Spleen (tissue), 11 donors: ENCODE data around the gene COL21A1. TPM values are rescaled to one million over a fixed set of nuclear protein-coding genes. Genes with fewer than 3 reads are reported as not detected.
A peak's percentile ranks its signal among the peaks of the same experiment; 100 is the strongest.

ENCODE experiments used
- DNase-seq: peaks from one replicate; pipeline ENCODE4 v3.0.0-alpha.2; 2020
- H3K27ac ChIP-seq, 8 donors: fragments of 200-600 bp; sonication (generic) in 7 of 8; 1 replicate in 4 of 8; 2 replicates in 4 of 8; pipeline versions ENCODE4 v1.5.0 to v1.8.0; 2016 to 2021; ENCODE audit warnings: inconsistent platforms in 4 of 8, mild to moderate bottlenecking in 4 of 8, moderate library complexity in 1 of 8
- H3K27me3 ChIP-seq, 7 donors: fragments of 200-600 bp; sonication (generic) in 6 of 7; replicated peaks in 1 of 7; 1 replicate in 4 of 7; 2 replicates in 3 of 7; pipeline versions ENCODE4 v1.5.0 to v1.8.0; 2016 to 2021; ENCODE audit warnings: inconsistent platforms in 3 of 7, mild to moderate bottlenecking in 1 of 7
- H3K36me3 ChIP-seq, 6 donors: fragments of 200-600 bp; sonication (generic) in 5 of 6; 1 replicate in 4 of 6; 2 replicates in 2 of 6; pipeline versions ENCODE4 v1.5.0 to v1.8.0; 2016 to 2021; ENCODE audit warnings: inconsistent platforms in 2 of 6
- H3K4me1 ChIP-seq, 6 donors: fragments of 200-600 bp; sonication (generic) in 5 of 6; 1 replicate in 3 of 6; 2 replicates in 3 of 6; pipeline versions ENCODE4 v1.5.0 to v1.8.0; 2016 to 2021; ENCODE audit warnings: inconsistent platforms in 3 of 6
- H3K4me3 ChIP-seq, 8 donors: fragments of 200-600 bp; sonication (generic) in 7 of 8; 1 replicate in 4 of 8; 2 replicates in 4 of 8; pipeline versions ENCODE4 v1.5.0 to v1.8.0; 2016 to 2021; ENCODE audit warnings: inconsistent platforms in 4 of 8, mild to moderate bottlenecking in 4 of 8, moderate library complexity in 2 of 8
- H3K9me3 ChIP-seq, 8 donors: fragments of 200-600 bp; sonication (generic) in 7 of 8; 1 replicate in 4 of 8; 2 replicates in 4 of 8; pipeline versions ENCODE4 v1.5.0 to v1.8.0; 2016 to 2021; ENCODE audit warnings: inconsistent platforms in 4 of 8
- POLR2A ChIP-seq, 3 donors: fragments of 450-650 bp; IDR thresholded peaks; one replicate each; pipeline ENCODE4 v1.5.1; 2017; ENCODE audit warnings: antibody characterized with exemption in 3 of 3, mild to moderate bottlenecking in 1 of 3
- POLR2AphosphoS5 ChIP-seq, 3 donors: sonication (generic); formaldehyde crosslinking; IDR thresholded peaks; one replicate each; pipeline ENCODE4 v1.5.1; 2017; ENCODE audit warnings: antibody characterized with exemption in 3 of 3
- WGBS, 5 donors: extraction: QIAGEN DNeasy Blood & Tissue Kit in 3 of 5; methylation state at CpG; one replicate each; pipeline versions ENCODE4 v1.1.5 to v1.1.7; 2013 to 2018; 5-methylcytosine and 5-hydroxymethylcytosine counted together
- intact Hi-C: fragments of 100-400 bp; cut with DNase I; formaldehyde crosslinking; loops from one replicate; pipeline ENCODE4 v1.15.0; 2023; ENCODE audit warnings: low total_unique reads
- polyA plus RNA-seq, 3 donors: library from polyadenylated mRNA; stranded (reverse); fragments of 200-250 nt; gene quantifications; one replicate each; pipeline ENCODE4 v1.2.1, GENCODE V29; 2013
- total RNA-seq, 7 donors: library from RNA; depleted of rRNA in 3 of 7; stranded (reverse); fragments of >200 nt in 3 of 7; fragmentation: NEBNext Ultra II Directional in 4 of 7; extraction: Animal tissue kit (Norgen Biotek cat#: 25700) in 4 of 7; gene quantifications; one replicate each; pipeline versions ENCODE4 v1.1.0 to v1.2.1, GENCODE V29; 2016 to 2021
- TF ChIP-seq, protein P1 (sequence below), 11 experiments: fragments of 200-600 bp in 7 of 11; fragments of 450-650 bp in 4 of 11; sonication (generic) in 4 of 11; IDR thresholded peaks in 8 of 11; conservative IDR thresholded peaks in 3 of 11; 1 replicate in 7 of 11; 2 replicates in 4 of 11; pipeline versions ENCODE4 v1.4.0 to v1.8.0; 2016 to 2021; ENCODE audit warnings: antibody characterized with exemption in 11 of 11, inconsistent platforms in 4 of 11, mild to moderate bottlenecking in 1 of 11
- donor health status: healthy with polysubstance abuse.
- donor health status: DM: no; HTN: no; CAD: no; lungs with moderate emphysema.
- donor health status: DM: no; HTN: no; CAD: no.
- donor health status: Bipolar disorder and iron deficiency.
- donor health status: healthy.
- donor health status: DM: no; HTN: no; CAD: no.
- donor health status: DM: yes; HTN: yes; CAD: no.

COL21A1 gene
- total and polyA plus RNA-seq, 10 donors, result 0.13 to 2.9 (median 0.60) TPM

- WGBS, 5 donors, result 40 to 72% (median 68%) methylated on average over 1 of the region's 1 CpG
- H3K36me3 ChIP-seq, result no peaks in the 10 kb centered on the region
- no peak for DNase-seq
- H3K27ac ChIP-seq, result peak overlapping the region in 3 of 8 donors; percentile 9 to 14 (median 13)
- intact Hi-C loops, result no loop called here
- no peaks in the 10 kb centered on the region for H3K4me1 ChIP-seq
- TF ChIP-seq, protein P1, sequence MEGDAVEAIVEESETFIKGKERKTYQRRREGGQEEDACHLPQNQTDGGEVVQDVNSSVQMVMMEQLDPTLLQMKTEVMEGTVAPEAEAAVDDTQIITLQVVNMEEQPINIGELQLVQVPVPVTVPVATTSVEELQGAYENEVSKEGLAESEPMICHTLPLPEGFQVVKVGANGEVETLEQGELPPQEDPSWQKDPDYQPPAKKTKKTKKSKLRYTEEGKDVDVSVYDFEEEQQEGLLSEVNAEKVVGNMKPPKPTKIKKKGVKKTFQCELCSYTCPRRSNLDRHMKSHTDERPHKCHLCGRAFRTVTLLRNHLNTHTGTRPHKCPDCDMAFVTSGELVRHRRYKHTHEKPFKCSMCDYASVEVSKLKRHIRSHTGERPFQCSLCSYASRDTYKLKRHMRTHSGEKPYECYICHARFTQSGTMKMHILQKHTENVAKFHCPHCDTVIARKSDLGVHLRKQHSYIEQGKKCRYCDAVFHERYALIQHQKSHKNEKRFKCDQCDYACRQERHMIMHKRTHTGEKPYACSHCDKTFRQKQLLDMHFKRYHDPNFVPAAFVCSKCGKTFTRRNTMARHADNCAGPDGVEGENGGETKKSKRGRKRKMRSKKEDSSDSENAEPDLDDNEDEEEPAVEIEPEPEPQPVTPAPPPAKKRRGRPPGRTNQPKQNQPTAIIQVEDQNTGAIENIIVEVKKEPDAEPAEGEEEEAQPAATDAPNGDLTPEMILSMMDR (IDR thresholded peaks at IDR 0.05 in 8 of 11, conservative IDR thresholded peaks at IDR 0.05 in 3 of 11), result no peak
- TF ChIP-seq POLR2A (IDR thresholded peaks at IDR 0.05), result no peak
- TF ChIP-seq POLR2AphosphoS5 (IDR thresholded peaks at IDR 0.05), result no peak
- H3K27me3 ChIP-seq, result no peaks in the 10 kb centered on the region
- peaks cover 0 to 27% (median 13%) of the 10 kb centered on the region in 8 donors for H3K9me3 ChIP-seq
- no peak overlapping the region for H3K4me3 ChIP-seq
These were observed 153.6 kb downstream of the COL21A1 start for GRCh38 chr6:56093776-56094175.

- intact Hi-C loops, result no loop called here
These were observed 156.1 kb downstream of the COL21A1 start for GRCh38 chr6:56091159-56091869.

DNA sequence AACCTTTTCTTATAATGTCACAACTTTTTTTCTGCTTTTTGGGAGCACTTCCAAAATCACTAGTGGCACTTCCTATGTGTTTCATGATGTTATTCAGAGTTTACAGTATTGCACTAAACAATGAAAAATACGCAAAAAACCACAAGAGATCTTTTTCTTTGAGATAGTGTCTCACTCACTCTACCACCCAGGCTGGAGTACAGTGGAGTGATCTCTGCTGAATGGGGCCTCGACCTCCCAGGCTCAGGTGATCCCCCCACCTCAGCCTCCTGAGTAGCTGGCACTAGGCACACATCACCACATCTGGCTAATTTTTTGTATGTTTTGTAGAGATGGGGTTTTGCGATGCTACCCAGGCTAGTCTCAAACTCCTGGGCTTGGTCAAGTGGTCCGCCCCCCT lies 158.7 kb downstream of the COL21A1 start:
- intact Hi-C loops, result no loop called here
- H3K9me3 ChIP-seq, result peaks cover 0 to 42% (median 32%) of the 10 kb centered on the region in 8 donors
- WGBS, 5 donors, result 67 to 81% (median 75%) methylated on average over 4 of the region's 4 CpGs
- no peaks in the 10 kb centered on the region for H3K4me1 ChIP-seq
- TF ChIP-seq, protein P1 (IDR thresholded peaks at IDR 0.05 in 8 of 11, conservative IDR thresholded peaks at IDR 0.05 in 3 of 11), result no peak
- TF ChIP-seq POLR2AphosphoS5 (IDR thresholded peaks at IDR 0.05), result no peak
- no peak for TF ChIP-seq POLR2A (IDR thresholded peaks at IDR 0.05)
- no peak for DNase-seq
- H3K36me3 ChIP-seq, result no peaks in the 10 kb centered on the region
- H3K4me3 ChIP-seq, result no peak overlapping the region
- H3K27me3 ChIP-seq, result no peaks in the 10 kb centered on the region
- no peak overlapping the region for H3K27ac ChIP-seq

More at GRCh38 chr6:56091159-56091869, 156.1 kb downstream of the COL21A1 start:
- H3K4me3 ChIP-seq, result no peak overlapping the region
- no peaks in the 10 kb centered on the region for H3K4me1 ChIP-seq
- no peaks in the 10 kb centered on the region for H3K36me3 ChIP-seq
- no peak for DNase-seq
- TF ChIP-seq POLR2A (IDR thresholded peaks at IDR 0.05) (no peak), POLR2AphosphoS5 (IDR thresholded peaks at IDR 0.05) (no peak)
- TF ChIP-seq, protein P1 (IDR thresholded peaks at IDR 0.05 in 8 of 11, conservative IDR thresholded peaks at IDR 0.05 in 3 of 11), result no peak
- WGBS, 5 donors, result 80 to 95% (median 82%) methylated on average over 3 of the region's 3 CpGs
- peaks cover 0 to 42% (median 34%) of the 10 kb centered on the region in 8 donors for H3K9me3 ChIP-seq
- no peak overlapping the region for H3K27ac ChIP-seq
- no peaks in the 10 kb centered on the region for H3K27me3 ChIP-seq

DNA sequence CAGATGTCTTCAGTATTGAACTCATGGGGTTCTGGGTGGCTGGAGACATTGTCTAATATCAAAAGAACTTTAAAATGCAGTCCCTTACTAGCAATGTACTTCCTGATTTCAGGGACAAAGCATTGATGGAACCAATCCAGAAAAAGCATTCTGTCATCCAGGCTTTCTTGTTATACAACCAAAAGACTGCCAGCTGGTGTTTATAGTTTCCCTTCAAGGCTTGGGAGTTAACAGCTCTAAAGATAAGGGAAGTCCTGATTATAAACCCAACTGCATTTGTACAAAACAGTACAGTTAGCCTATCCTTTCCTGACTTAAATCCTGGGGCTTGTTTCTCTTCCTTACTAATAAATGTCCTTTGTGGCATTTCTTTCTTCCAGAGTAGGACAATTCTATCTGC lies 160.0 kb downstream of the COL21A1 start:
- peak overlapping the region in 5 of 8 donors; percentile 20 to 48 (median 38) for H3K27ac ChIP-seq

More for the DNA sequence above, 160.0 kb downstream of the COL21A1 start:
- intact Hi-C loops, result no loop called here
- Histone ChIP-seq H3K4me3 (no peak overlapping the region), H3K4me1 (no peaks in the 10 kb centered on the region), H3K36me3 (no peaks in the 10 kb centered on the region), H3K9me3 (peaks cover 0 to 30% (median 22%) of the 10 kb centered on the region in 8 donors), H3K27me3 (no peaks in the 10 kb centered on the region)
- TF ChIP-seq, protein P1 (IDR thresholded peaks at IDR 0.05 in 8 of 11, conservative IDR thresholded peaks at IDR 0.05 in 3 of 11), result no peak
- no peak for TF ChIP-seq POLR2AphosphoS5 (IDR thresholded peaks at IDR 0.05)
- no peak for TF ChIP-seq POLR2A (IDR thresholded peaks at IDR 0.05)
- DNase-seq, result no peak
